Astrocyte (in vitro differentiated cells and primary cell): Measurements from ENCODE around the gene ZBP1. TPM values are rescaled to one million over a fixed set of nuclear protein-coding genes. Genes with fewer than 3 reads are reported as not detected.

ENCODE experiments used
- DNase-seq: peaks from one replicate; pipeline ENCODE4 v3.0.0-alpha.2; 2010; ENCODE audit warnings: low read depth
- FAIRE-seq: peaks from 2 replicates; lab custom pipeline; 2011; peaks lifted over from hg19 to GRCh38; lab: Jason Lieb, UNC
- H2AFZ ChIP-seq: 2 replicates; pipeline ENCODE4 v1.6.0; 2012; ENCODE audit warnings: low read depth, low read length, inconsistent platforms
- H3K27ac ChIP-seq: 2 replicates; pipeline ENCODE4 v1.5.1; 2011; ENCODE audit warnings: low read depth, low read length, inconsistent platforms
- H3K27me3 ChIP-seq: 2 replicates; pipeline ENCODE4 v1.6.0; 2011; ENCODE audit warnings: low read length, inconsistent platforms; ENCODE audit not compliant: insufficient read depth
- H3K36me3 ChIP-seq: 2 replicates; pipeline ENCODE4 v1.5.1; 2011; ENCODE audit warnings: low read length, inconsistent platforms; ENCODE audit not compliant: insufficient read depth
- H3K4me1 ChIP-seq: 2 replicates; pipeline ENCODE4 v1.5.1; 2011; ENCODE audit warnings: low read length, inconsistent platforms; ENCODE audit not compliant: insufficient read depth
- H3K4me2 ChIP-seq: 2 replicates; pipeline ENCODE4 v1.6.0; 2012; ENCODE audit warnings: low read length, inconsistent platforms
- H3K4me3 ChIP-seq: 2 replicates; pipeline ENCODE4 v1.5.1; 2011; ENCODE audit warnings: low read depth, mild to moderate bottlenecking, low read length, inconsistent platforms; ENCODE audit not compliant: insufficient read depth
- H3K79me2 ChIP-seq: 2 replicates; pipeline ENCODE4 v1.6.0; 2012; ENCODE audit warnings: mild to moderate bottlenecking, low read length, inconsistent platforms; ENCODE audit not compliant: insufficient read depth
- H3K9ac ChIP-seq: 2 replicates; pipeline ENCODE4 v1.6.0; 2012; ENCODE audit warnings: mild to moderate bottlenecking, low read length, inconsistent platforms
- H3K9me3 ChIP-seq: 2 replicates; pipeline ENCODE4 v1.5.1; 2012; ENCODE audit warnings: low read depth, mild to moderate bottlenecking, low read length, inconsistent platforms; ENCODE audit not compliant: insufficient read depth
- H4K20me1 ChIP-seq: 2 replicates; pipeline ENCODE4 v1.6.0; 2012; ENCODE audit warnings: low read length, inconsistent platforms; ENCODE audit not compliant: insufficient read depth
- H3K27ac Mint-ChIP-seq: one replicate; pipeline ENCODE4 v1.8.0; 2021; ENCODE audit warnings: mild to moderate bottlenecking, mixed read lengths; ENCODE audit not compliant: unreplicated experiment
- H3K27me3 Mint-ChIP-seq: one replicate; pipeline ENCODE4 v1.8.0; 2021; ENCODE audit warnings: low read depth, mixed read lengths; ENCODE audit not compliant: unreplicated experiment
- H3K36me3 Mint-ChIP-seq: one replicate; pipeline ENCODE4 v1.8.0; 2021; ENCODE audit warnings: low read depth, mixed read lengths; ENCODE audit not compliant: unreplicated experiment
- H3K4me1 Mint-ChIP-seq: one replicate; pipeline ENCODE4 v1.8.0; 2021; ENCODE audit warnings: low read depth, mixed read lengths; ENCODE audit not compliant: unreplicated experiment
- H3K4me3 Mint-ChIP-seq: one replicate; pipeline ENCODE4 v1.8.0; 2021; ENCODE audit warnings: mild to moderate bottlenecking, moderate library complexity, mixed read lengths; ENCODE audit not compliant: unreplicated experiment
- H3K9me3 Mint-ChIP-seq: one replicate; pipeline ENCODE4 v1.8.0; 2021; ENCODE audit warnings: mild to moderate bottlenecking, mixed read lengths; ENCODE audit not compliant: unreplicated experiment
- CTCF ChIP-seq: IDR thresholded peaks from 2 replicates; pipeline ENCODE4 v1.5.1; 2011; ENCODE audit warnings: low read depth, mild to moderate bottlenecking, inconsistent platforms, low read length, moderate library complexity; ENCODE audit not compliant: insufficient read depth
- EZH2 ChIP-seq: IDR thresholded peaks from 2 replicates; pipeline ENCODE4 v1.6.1; 2012; ENCODE audit warnings: mild to moderate bottlenecking, low read length, inconsistent platforms; ENCODE audit not compliant: insufficient read depth
- total RNA-seq: library from RNA; stranded (reverse); gene quantifications from 2 replicates; pipeline ENCODE4 v1.2.1, GENCODE V29; 2021

The ZBP1 gene
- total RNA-seq, 1 donor from 2014 or later: not detected

DNA sequence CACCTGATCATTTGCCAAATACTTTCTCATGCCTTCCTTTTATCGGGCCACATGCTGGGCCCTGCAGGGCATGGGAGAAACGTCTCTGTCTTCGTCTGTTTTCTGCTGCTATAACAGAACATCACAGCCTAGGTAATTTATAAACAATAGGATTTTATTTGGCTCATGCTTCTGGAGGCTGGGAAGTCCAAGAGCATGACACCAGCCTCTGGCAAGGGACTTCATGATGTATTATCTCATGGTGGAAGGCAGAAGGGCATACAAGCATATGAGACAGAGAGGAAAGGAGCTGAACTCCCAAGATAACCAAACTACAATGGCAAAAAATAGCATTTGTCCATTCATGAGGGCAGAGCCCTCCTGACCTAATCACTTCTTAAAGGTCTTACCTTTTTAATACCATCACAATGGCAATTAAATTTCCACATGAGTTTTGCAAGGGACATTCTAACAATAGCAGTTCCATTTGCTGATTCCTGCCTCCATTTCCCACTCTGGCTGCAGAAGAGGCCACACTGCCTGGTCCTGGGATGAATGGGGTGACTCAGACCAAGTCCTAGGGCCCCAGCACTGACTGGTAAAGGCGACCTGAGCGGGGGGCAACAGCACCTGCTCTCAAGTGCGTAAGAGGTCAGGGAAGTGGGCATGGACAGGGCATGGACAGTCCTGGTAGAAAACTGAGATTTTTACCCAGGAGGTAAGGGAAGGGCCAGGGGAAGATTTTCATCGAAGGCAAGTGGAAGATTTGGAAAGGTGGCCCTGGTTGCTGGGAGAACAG is 5.1 kb upstream of the ZBP1 start:
- Histone ChIP-seq H4K20me1 (no peaks in the 10 kb centered on the region), H2AFZ (no peak overlapping the region), H3K4me1 (peaks cover 8% of the 10 kb centered on the region), H3K36me3 (no peaks in the 10 kb centered on the region), H3K4me2 (no peak overlapping the region), H3K27ac (no peak overlapping the region), H3K4me3 (no peak overlapping the region), H3K9me3 (no peaks in the 10 kb centered on the region), H3K79me2 (no peaks in the 10 kb centered on the region), H3K27me3 (no peaks in the 10 kb centered on the region), H3K9ac (no peak overlapping the region)
- no peak overlapping the region for H3K4me3 Mint-ChIP-seq
- TF ChIP-seq EZH2 (no peak), CTCF (no peak)
- FAIRE-seq: no peak
- peaks cover 15% of the 10 kb centered on the region for H3K27me3 Mint-ChIP-seq
- H3K27ac Mint-ChIP-seq: no peak overlapping the region
- no peak for DNase-seq
- H3K9me3 Mint-ChIP-seq: peaks cover 10% of the 10 kb centered on the region
- peaks cover 10% of the 10 kb centered on the region for H3K4me1 Mint-ChIP-seq
- peaks cover 3% of the 10 kb centered on the region for H3K36me3 Mint-ChIP-seq

GRCh38 chr20:57624124-57624523 is 3.9 kb upstream of the ZBP1 start:
- Mint-ChIP-seq H3K36me3 (no peaks in the 10 kb centered on the region), H3K4me1 (peaks cover 10% of the 10 kb centered on the region), H3K27me3 (peaks cover 13% of the 10 kb centered on the region), H3K4me3 (no peak overlapping the region), H3K27ac (no peak overlapping the region), H3K9me3 (peaks cover 6% of the 10 kb centered on the region)
- DNase-seq (no peak), FAIRE-seq (no peak)
- H3K36me3 ChIP-seq: no peaks in the 10 kb centered on the region
- TF ChIP-seq EZH2 (no peak), CTCF (no peak)
- H3K27me3 ChIP-seq: peaks cover 4% of the 10 kb centered on the region
- no peaks in the 10 kb centered on the region for H3K79me2 ChIP-seq
- no peak overlapping the region for H3K4me3 ChIP-seq
- H3K4me1 ChIP-seq: peaks cover 8% of the 10 kb centered on the region
- no peaks in the 10 kb centered on the region for H3K9me3 ChIP-seq
- H2AFZ ChIP-seq: no peak overlapping the region
- H3K27ac ChIP-seq: no peak overlapping the region
- no peak overlapping the region for H3K4me2 ChIP-seq
- H4K20me1 ChIP-seq: no peaks in the 10 kb centered on the region
- H3K9ac ChIP-seq: no peak overlapping the region
